HEK293T (cell line): ENCODE measurements around the gene ADIPOR2.

ENCODE experiments used
- CTCF ChIA-PET: fragments of 350-600 bp; formaldehyde crosslinking; extraction: SDS; loops from one replicate; lab custom pipeline; 2021; ENCODE audit warnings: antibody characterized with exemption, inconsistent platforms; lab: Yijun Ruan, JAX
- POLR2A ChIA-PET: fragments of 350-600 bp; formaldehyde crosslinking; extraction: SDS; loops from one replicate; lab custom pipeline; 2020; ENCODE audit warnings: antibody characterized with exemption, inconsistent platforms; lab: Yijun Ruan, JAX
- DNase-seq: peaks from one replicate; pipeline ENCODE4 v3.0.0; 2012; ENCODE audit warnings: mixed read lengths; ENCODE audit errors: extremely low spot score
- ARNT ChIP-seq: fragments of 450-650 bp; IDR thresholded peaks from 2 replicates; pipeline ENCODE4 v1.6.1; 2017; ENCODE audit warnings: mild to moderate bottlenecking
- BHLHE40 ChIP-seq: fragments of 450-650 bp; IDR thresholded peaks from 2 replicates; pipeline ENCODE4 v1.6.1; 2016; ENCODE audit warnings: mild to moderate bottlenecking, moderate library complexity, borderline replicate concordance
- CTBP1 ChIP-seq: fragments of 450-650 bp; IDR thresholded peaks from 2 replicates; pipeline ENCODE4 v1.6.1; 2016; ENCODE audit warnings: borderline replicate concordance
- ELF4 ChIP-seq: fragments of 450-650 bp; IDR thresholded peaks from 2 replicates; pipeline ENCODE4 v1.6.1; 2017; ENCODE audit warnings: antibody characterized with exemption
- FOXA1 ChIP-seq: fragments of 450-650 bp; IDR thresholded peaks from 2 replicates; pipeline ENCODE4 v1.6.1; 2016; ENCODE audit warnings: mild to moderate bottlenecking
- FOXK2 ChIP-seq: fragments of 450-650 bp; IDR thresholded peaks from 2 replicates; pipeline ENCODE4 v1.6.1; 2016; ENCODE audit warnings: mild to moderate bottlenecking
- FOXM1 ChIP-seq: fragments of 450-650 bp; IDR thresholded peaks from 2 replicates; pipeline ENCODE4 v1.6.1; 2017; ENCODE audit warnings: mild to moderate bottlenecking, borderline replicate concordance
- HDGF ChIP-seq: fragments of 450-650 bp; IDR thresholded peaks from 2 replicates; pipeline ENCODE4 v1.6.1; 2017; ENCODE audit warnings: antibody characterized with exemption, borderline replicate concordance
- L3MBTL2 ChIP-seq: fragments of 450-650 bp; conservative IDR thresholded peaks from 2 replicates; pipeline ENCODE4 v1.6.1; 2016; ENCODE audit warnings: mild to moderate bottlenecking
- LEF1 ChIP-seq: fragments of 450-650 bp; IDR thresholded peaks from 2 replicates; pipeline ENCODE4 v1.6.1; 2017; ENCODE audit warnings: mild to moderate bottlenecking, borderline replicate concordance
- NFRKB ChIP-seq: fragments of 450-650 bp; IDR thresholded peaks from 2 replicates; pipeline ENCODE4 v1.6.1; 2016; ENCODE audit warnings: mild to moderate bottlenecking, moderate library complexity
- PKNOX1 ChIP-seq: fragments of 450-650 bp; IDR thresholded peaks from 2 replicates; pipeline ENCODE4 v1.6.1; 2016
- SP1 ChIP-seq: fragments of 450-650 bp; IDR thresholded peaks from 2 replicates; pipeline ENCODE4 v1.6.1; 2017
- SUZ12 ChIP-seq: fragments of 450-650 bp; IDR thresholded peaks from 2 replicates; pipeline ENCODE4 v1.6.1; 2016; ENCODE audit warnings: mild to moderate bottlenecking
- TARDBP ChIP-seq: fragments of 450-650 bp; IDR thresholded peaks from 2 replicates; pipeline ENCODE4 v1.6.1; 2016
- ZNF384 ChIP-seq: fragments of 450-650 bp; IDR thresholded peaks from 2 replicates; pipeline ENCODE4 v1.6.1; 2016

ADIPOR2 gene

GRCh38 chr12:1819050-1819449 lies 128.2 kb downstream of the ADIPOR2 start:
- CTCF ChIA-PET = no interaction called here
- no peak for DNase-seq
- TF ChIP-seq TARDBP = no peak
- TF ChIP-seq SP1 = no peak
- no peak for TF ChIP-seq SUZ12
- no peak for TF ChIP-seq ARNT
- TF ChIP-seq BHLHE40 = no peak
- no peak for TF ChIP-seq LEF1
- TF ChIP-seq FOXM1 = no peak
- no peak for TF ChIP-seq HDGF
- no peak for TF ChIP-seq NFRKB
- TF ChIP-seq CTBP1 = no peak
- TF ChIP-seq FOXK2 = no peak
- no peak for TF ChIP-seq ZNF384
- POLR2A ChIA-PET = no interaction called here

GRCh38 chr12:1819571-1819970 lies 128.7 kb downstream of the ADIPOR2 start:
- POLR2A ChIA-PET = no interaction called here
- DNase-seq = no peak
- TF ChIP-seq BHLHE40 = no peak
- TF ChIP-seq TARDBP = no peak
- TF ChIP-seq L3MBTL2 = no peak
- TF ChIP-seq FOXA1 = no peak
- TF ChIP-seq HDGF = no peak
- TF ChIP-seq SP1 = no peak
- TF ChIP-seq SUZ12 = no peak
- TF ChIP-seq ELF4 = no peak
- TF ChIP-seq LEF1 = no peak
- no peak for TF ChIP-seq CTBP1
- TF ChIP-seq FOXM1 = no peak
- no peak for TF ChIP-seq PKNOX1
- TF ChIP-seq FOXK2 = no peak
- CTCF ChIA-PET = no interaction called here

DNA sequence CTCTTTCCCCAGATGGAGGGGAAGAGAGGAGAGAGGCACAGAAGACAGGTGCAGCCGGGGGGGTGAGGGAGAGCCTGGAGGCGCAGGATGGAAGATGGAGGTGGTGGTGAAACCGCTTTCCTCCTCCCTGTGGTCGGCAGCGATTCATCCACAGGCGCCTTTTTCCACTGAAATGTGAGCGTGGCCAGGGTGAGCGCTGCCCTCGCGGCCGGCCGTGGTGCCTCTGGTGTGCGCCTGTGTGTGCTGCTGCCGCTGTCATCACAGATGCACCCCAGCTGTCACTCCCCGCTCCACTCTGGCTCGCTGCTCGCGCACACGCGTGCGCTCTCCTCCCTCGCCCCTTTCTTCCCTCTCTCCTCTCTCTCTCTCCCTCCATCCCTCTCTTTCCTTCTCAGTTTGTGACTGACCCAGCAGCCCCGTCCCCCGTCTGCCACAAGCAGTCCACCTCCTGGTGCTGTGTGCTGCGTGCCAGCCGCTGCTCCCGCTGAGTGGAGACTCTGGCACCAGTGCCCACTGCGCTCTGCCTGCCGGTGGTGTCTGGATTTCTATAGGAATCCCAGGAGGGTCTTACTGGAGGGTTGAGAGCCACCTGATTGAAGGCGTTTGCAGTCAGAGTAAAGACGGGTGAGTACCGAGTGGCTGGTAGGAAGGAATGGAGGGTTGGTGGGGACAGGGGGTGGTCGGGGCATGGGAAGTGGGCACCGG lies 129.5 kb downstream of the ADIPOR2 start, which contains the start of gene LRTM2:
LRTM2 (plus strand) TSS at position 375 of the 705 bp plus-strand sequence. CDS start 7,584 bp downstream, outside the sequence.
- ChIA-PET CTCF (no interaction called here), POLR2A (no interaction called here)
- no peak for DNase-seq
- TF ChIP-seq BHLHE40 (no peak), PKNOX1 (no peak), ZNF384 (no peak), SP1 (no peak)

DNA sequence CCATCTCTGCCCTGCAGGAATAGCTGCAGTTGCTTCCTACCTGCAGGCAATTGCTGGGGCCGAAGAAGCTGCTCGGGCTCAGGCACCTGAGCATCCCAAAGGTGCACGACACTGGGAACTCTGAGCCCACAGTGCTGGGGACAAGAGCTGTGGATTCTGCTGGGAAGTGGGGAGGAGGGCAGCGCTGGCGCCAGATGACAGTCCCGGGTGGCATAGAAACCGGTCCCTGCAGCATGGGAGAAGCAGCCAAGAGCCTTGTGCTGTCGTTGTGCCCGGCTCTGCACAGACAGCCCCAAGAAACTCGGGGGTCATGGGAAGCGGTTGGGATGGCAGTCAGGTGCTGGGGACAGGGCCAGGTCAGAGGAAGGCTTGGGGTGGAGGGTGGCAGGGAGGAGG lies 130.0 kb downstream of the ADIPOR2 start:
- no peak for DNase-seq
- POLR2A ChIA-PET = no interaction called here
- TF ChIP-seq L3MBTL2 (no peak), ELF4 (no peak), FOXA1 (no peak), FOXM1 (no peak), BHLHE40 (no peak), TARDBP (no peak), NFRKB (no peak), LEF1 (no peak)
- CTCF ChIA-PET = no interaction called here

DNA sequence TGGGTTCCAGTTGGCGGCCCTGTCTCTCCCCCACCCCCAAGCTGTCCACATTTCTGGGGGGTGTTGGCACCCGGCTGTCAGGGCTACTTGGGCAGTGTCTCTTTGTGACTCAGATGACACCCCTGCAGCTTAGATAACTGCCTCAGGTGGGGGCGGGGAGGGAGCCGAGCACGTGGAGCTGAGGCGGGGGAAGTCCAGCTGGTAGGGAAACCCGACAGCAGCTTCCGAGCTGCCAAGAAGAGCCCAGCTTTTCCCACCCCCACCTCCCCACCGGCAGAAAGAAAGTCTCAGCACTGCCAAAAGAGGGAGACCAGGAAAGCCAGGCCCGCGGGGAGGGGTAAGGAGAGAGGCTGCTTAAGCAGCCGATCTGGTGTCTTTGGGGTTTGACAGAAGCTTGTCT lies 130.9 kb downstream of the ADIPOR2 start:
- TF ChIP-seq HDGF (no peak), BHLHE40 (no peak), NFRKB (no peak)
- ChIA-PET CTCF (interaction anchor here (1.1 kb wide), 1 partner anchor 118 kb away, joined by 5 read pairs; no protein-coding TSS in a partner anchor), POLR2A (no interaction called here)
- DNase-seq = no peak

GRCh38 chr12:1822699-1823098 lies 131.8 kb downstream of the ADIPOR2 start:
- CTCF ChIA-PET = no interaction called here
- TF ChIP-seq ZNF384 (no peak), TARDBP (no peak), BHLHE40 (no peak), L3MBTL2 (no peak), SUZ12 (no peak), FOXK2 (no peak), LEF1 (no peak), SP1 (no peak), ELF4 (no peak)
- no peak for DNase-seq
- POLR2A ChIA-PET = no interaction called here

DNA sequence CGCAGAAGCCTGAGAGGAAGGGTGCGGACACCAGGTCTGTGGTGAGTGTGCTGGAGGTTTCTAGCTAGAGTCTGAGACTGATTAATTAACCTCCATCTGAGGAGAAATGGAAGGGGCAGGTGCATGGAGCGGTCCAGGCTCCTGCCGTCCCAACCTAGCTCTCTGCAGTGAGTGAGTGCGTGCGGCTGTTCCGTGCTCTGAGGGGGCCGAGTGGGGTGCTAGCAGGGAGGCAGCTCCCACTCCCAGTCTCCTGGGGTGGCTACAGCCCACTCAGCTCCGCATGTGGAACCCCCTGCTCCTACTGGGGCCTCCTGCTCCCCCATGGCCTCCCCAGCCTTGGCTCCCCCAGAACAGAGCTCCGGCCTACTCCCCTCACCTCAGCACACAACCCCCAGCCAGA lies 132.4 kb downstream of the ADIPOR2 start:
- TF ChIP-seq FOXK2 (no peak), TARDBP (no peak), SP1 (no peak), PKNOX1 (no peak), CTBP1 (no peak), BHLHE40 (no peak), SUZ12 (no peak), L3MBTL2 (no peak), ZNF384 (no peak), HDGF (no peak)
- POLR2A ChIA-PET = no interaction called here
- CTCF ChIA-PET = no interaction called here
- no peak for DNase-seq
